Suppressor macrophage (primary cell): ENCODE results near the gene SF1.

Source experiments
- DNase-seq, 4 experiments: peaks; one replicate each; pipeline ENCODE4 v3.0.0-alpha.2; 2020 to 2022

SF1 gene

GRCh38 chr11:64759722-64760719, 18.3 kb downstream of the SF1 start, which contains the start of gene PYGM:
PYGM (minus strand) TSS chr11:64759974; CDS start chr11:64759898, 76 bp downstream.
- no peak for DNase-seq

GRCh38 chr11:64759131-64759721, 19.1 kb downstream of the SF1 start:
- DNase-seq, result no peak

GRCh38 chr11:64758330-64759079, 19.8 kb downstream of the SF1 start:
- no peak for DNase-seq

- DNase-seq, result no peak
Observed at GRCh38 chr11:64757549-64758329, 20.6 kb downstream of the SF1 start.

- no peak for DNase-seq
Observed at GRCh38 chr11:64755681-64756361, 22.5 kb downstream of the SF1 start.

- no peak for DNase-seq
Observed at GRCh38 chr11:64754919-64755662, 23.3 kb downstream of the SF1 start.

- no peak for DNase-seq
Observed at GRCh38 chr11:64754124-64754918, 24.0 kb downstream of the SF1 start.

- DNase-seq, result no peak
Observed at GRCh38 chr11:64753380-64754123, 24.8 kb downstream of the SF1 start.

- no peak for DNase-seq
Observed at GRCh38 chr11:64753019-64753379, 25.3 kb downstream of the SF1 start.

- no peak for DNase-seq
Observed at GRCh38 chr11:64752175-64752970, 26.0 kb downstream of the SF1 start.

- no peak for DNase-seq
Observed at GRCh38 chr11:64751580-64751979, 26.8 kb downstream of the SF1 start.

GRCh38 chr11:64751136-64751535, 27.2 kb downstream of the SF1 start:
- no peak for DNase-seq

- no peak for DNase-seq
Observed at GRCh38 chr11:64750361-64751054, 27.8 kb downstream of the SF1 start.

GRCh38 chr11:64747961-64748665, 30.2 kb downstream of the SF1 start:
- DNase-seq, result no peak

GRCh38 chr11:64746486-64746885, 31.9 kb downstream of the SF1 start:
- DNase-seq, result no peak

GRCh38 chr11:64745521-64746328, 32.6 kb downstream of the SF1 start:
- peak; percentile 38 to 65 (median 46) for DNase-seq
